OCI-LY3 (cell line): ENCODE results near the gene TMEM178B.

Experiments
- H2AFZ ChIP-seq: fragments of 200-600, 300-600 bp; shearing (Covaris generic); 2 replicates; pipeline ENCODE4 v1.6.0; 2014; ENCODE audit warnings: antibody characterized with exemption, low read depth, low read length
- H3K27ac ChIP-seq: fragments of 200-600, 300-600 bp; sonication (generic); 2 replicates; pipeline ENCODE4 v1.5.1; 2014; ENCODE audit warnings: mild to moderate bottlenecking, low read length, moderate library complexity, mixed read lengths
- H3K27me3 ChIP-seq: fragments of 200-600, 300-600 bp; sonication (generic); 2 replicates; pipeline ENCODE4 v1.6.1; 2014; ENCODE audit warnings: low read depth, low read length, mixed read lengths
- H3K36me3 ChIP-seq: fragments of 200-600, 300-600 bp; sonication (generic); replicated peaks from 2 replicates; pipeline ENCODE3; 2014; ENCODE audit warnings: low read depth, low read length, mixed read lengths
- H3K4me1 ChIP-seq: fragments of 300-600, 200-600 bp; sonication (generic); 2 replicates; pipeline ENCODE4 v1.6.1; 2014; ENCODE audit warnings: low read length, mixed read lengths
- H3K4me2 ChIP-seq: fragments of 200-600, 300-600 bp; sonication (generic); 2 replicates; pipeline ENCODE4 v1.6.1; 2014; ENCODE audit warnings: low read length, mixed read lengths
- H3K4me3 ChIP-seq: fragments of 300-600, 200-600 bp; sonication (generic); 2 replicates; pipeline ENCODE4 v1.5.1; 2014; ENCODE audit warnings: antibody characterized with exemption, mild to moderate bottlenecking, low read length, moderate library complexity
- H3K79me2 ChIP-seq: fragments of 300-600, 200-600 bp; shearing (Covaris generic); 2 replicates; pipeline ENCODE4 v1.6.1; 2014; ENCODE audit warnings: mild to moderate bottlenecking, low read length, mixed read lengths
- H3K9ac ChIP-seq: fragments of 300-600, 200-600 bp; shearing (Covaris generic); 2 replicates; pipeline ENCODE4 v1.6.0; 2014; ENCODE audit warnings: mild to moderate bottlenecking, low read length, moderate library complexity
- H3K9me3 ChIP-seq: fragments of 200-600, 300-600 bp; shearing (Covaris generic); 2 replicates; pipeline ENCODE4 v1.6.1; 2014; ENCODE audit warnings: low read length, mixed read lengths; ENCODE audit not compliant: insufficient read depth
- H4K20me1 ChIP-seq: fragments of 200-600, 300-600 bp; sonication (generic); 2 replicates; pipeline ENCODE4 v1.6.1; 2016; ENCODE audit warnings: low read length, mixed read lengths; ENCODE audit not compliant: insufficient read depth
- EZH2phosphoT487 ChIP-seq: fragments of 200-600 bp; shearing (Covaris generic); IDR thresholded peaks from 2 replicates; pipeline ENCODE4 v1.6.1; 2018; ENCODE audit warnings: antibody characterized with exemption, mixed run types, low read depth
- TF ChIP-seq, protein P1 (sequence below): fragments of 200-600, 300-600 bp; sonication (generic); IDR thresholded peaks from 2 replicates; pipeline ENCODE4 v1.5.1; 2014; ENCODE audit warnings: antibody characterized with exemption, low read length, low read depth

TMEM178B gene

DNA sequence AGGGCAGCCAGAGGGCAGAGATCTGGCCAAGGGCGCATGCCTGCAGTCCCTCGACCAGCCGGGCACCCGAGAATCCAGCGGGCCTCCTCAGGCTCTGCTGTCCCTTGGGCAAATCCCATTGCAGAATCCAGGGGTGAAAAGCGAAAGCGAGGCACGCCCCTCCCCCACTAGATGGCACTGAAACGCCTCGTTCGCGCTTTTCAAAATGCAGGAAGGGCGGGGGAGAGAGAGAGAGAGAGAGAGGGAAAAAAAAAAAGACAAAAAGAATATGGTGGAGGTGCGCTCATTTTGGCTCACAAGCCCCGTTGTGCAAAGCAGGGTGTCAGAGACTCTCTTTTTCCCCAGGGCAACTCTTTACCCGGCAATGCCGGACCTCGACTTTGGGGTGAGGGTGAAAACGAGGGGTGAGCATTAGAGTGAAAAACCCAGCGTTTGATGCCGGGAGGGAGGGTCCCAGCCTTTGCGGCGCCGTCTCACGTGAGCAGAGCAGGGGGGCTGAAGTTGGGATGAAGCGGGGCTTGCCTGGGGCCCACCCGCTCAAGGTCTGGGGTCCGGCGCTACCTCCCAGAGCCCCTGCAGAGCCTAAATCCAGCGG lies 2.5 kb upstream of the TMEM178B start:
- Histone ChIP-seq H3K9me3 (no peaks in the 10 kb centered on the region), H3K79me2 (peaks cover 4% of the 10 kb centered on the region), H3K4me1 (peaks cover 10% of the 10 kb centered on the region; the same call in 1 of the 2 replicates), H3K9ac (peak overlapping the region; percentile 64), H3K27me3 (no peaks in the 10 kb centered on the region), H2AFZ (peak overlapping the region; percentile 92), H3K36me3 (no peaks in the 10 kb centered on the region), H3K4me2 (peak overlapping the region; percentile 91), H3K27ac (no peak overlapping the region), H3K4me3 (peak overlapping the region; percentile 91), H4K20me1 (no peaks in the 10 kb centered on the region)
- no peak for TF ChIP-seq EZH2phosphoT487
- TF ChIP-seq, protein P1, sequence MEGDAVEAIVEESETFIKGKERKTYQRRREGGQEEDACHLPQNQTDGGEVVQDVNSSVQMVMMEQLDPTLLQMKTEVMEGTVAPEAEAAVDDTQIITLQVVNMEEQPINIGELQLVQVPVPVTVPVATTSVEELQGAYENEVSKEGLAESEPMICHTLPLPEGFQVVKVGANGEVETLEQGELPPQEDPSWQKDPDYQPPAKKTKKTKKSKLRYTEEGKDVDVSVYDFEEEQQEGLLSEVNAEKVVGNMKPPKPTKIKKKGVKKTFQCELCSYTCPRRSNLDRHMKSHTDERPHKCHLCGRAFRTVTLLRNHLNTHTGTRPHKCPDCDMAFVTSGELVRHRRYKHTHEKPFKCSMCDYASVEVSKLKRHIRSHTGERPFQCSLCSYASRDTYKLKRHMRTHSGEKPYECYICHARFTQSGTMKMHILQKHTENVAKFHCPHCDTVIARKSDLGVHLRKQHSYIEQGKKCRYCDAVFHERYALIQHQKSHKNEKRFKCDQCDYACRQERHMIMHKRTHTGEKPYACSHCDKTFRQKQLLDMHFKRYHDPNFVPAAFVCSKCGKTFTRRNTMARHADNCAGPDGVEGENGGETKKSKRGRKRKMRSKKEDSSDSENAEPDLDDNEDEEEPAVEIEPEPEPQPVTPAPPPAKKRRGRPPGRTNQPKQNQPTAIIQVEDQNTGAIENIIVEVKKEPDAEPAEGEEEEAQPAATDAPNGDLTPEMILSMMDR, result peak; percentile 73

DNA sequence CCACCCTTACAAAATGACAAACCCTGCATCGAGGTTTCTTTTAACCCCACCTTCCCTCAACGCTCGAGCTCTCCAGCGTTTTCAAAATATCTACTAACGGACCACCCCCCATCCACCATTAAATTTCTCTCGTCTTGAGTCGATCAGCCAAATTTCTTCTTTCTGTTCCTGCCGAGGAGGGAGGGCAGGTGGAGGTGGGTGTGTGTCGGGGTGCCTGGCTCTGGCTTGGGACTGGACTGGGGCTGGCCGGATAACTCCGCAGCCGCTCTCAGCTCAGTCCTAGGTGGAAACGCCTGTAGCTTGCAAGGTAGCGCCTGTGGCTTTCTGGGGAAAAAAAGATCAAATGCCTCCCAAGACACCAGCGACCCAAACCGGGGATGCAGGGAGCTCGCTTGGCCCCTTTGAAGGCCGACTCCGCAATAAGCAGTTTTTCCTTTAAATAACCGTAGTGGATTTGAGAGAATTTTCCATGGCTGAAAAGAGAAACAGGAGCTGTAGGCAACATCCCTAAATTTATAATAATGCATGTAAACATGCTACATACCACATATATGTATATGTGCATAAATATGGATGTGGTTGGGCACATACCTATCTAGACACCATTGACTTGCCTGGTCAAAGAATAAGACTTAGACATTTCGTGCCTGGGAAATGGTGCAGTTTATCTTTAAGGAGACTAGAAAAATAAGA lies 1.9 kb upstream of the TMEM178B start:
- Histone ChIP-seq H3K9me3 (no peaks in the 10 kb centered on the region), H4K20me1 (no peaks in the 10 kb centered on the region), H3K9ac (peak overlapping the region; percentile 64), H3K4me1 (peaks cover 10% of the 10 kb centered on the region; the same call in 1 of the 2 replicates), H3K27me3 (no peaks in the 10 kb centered on the region), H3K4me3 (peak overlapping the region; percentile 91), H3K36me3 (no peaks in the 10 kb centered on the region), H3K4me2 (peak overlapping the region; percentile 91), H2AFZ (peak overlapping the region; percentile 92), H3K79me2 (peaks cover 4% of the 10 kb centered on the region), H3K27ac (no peak overlapping the region)
- TF ChIP-seq, protein P1, result no peak
- no peak for TF ChIP-seq EZH2phosphoT487

DNA sequence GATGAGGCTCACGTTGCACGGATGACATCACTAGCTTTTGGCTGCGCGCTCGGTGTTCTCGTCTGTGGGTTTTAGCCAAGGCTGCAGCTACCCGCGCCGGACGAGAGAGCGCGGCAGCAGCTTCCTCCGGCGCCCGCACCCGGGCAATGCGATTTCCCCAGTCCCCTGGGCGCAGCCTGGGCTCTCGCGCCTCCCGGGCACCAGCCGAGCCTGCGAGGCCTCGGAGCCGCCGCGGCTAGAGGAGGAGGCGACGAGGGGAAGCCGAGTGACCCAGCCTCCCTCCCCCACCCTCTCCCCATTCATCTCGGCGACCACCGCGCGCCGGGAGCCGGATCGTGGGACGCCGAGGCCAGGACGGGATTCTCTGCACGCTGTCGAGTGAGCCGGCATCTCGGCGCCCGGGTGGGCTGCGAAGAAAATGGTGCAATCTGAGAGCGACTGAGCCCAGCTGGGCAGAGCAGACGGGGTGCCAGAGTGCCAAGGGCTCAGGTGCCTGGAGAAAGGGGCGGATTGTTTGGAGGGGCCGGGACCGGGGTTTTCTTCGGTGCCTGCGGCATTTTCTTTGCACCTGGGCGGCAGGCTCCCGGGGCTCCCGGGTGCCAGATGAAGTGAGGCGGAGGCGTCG lies 1.2 kb upstream of the TMEM178B start:
- H2AFZ ChIP-seq, result no peak overlapping the region
- H3K4me1 ChIP-seq, result peaks cover 10% of the 10 kb centered on the region; the same call in 1 of the 2 replicates
- H3K27me3 ChIP-seq, result no peaks in the 10 kb centered on the region
- H3K9ac ChIP-seq, result no peak overlapping the region
- no peak overlapping the region for H3K4me2 ChIP-seq
- peaks cover 4% of the 10 kb centered on the region for H3K79me2 ChIP-seq
- no peaks in the 10 kb centered on the region for H4K20me1 ChIP-seq
- H3K9me3 ChIP-seq, result no peaks in the 10 kb centered on the region
- no peak overlapping the region for H3K27ac ChIP-seq
- no peak for TF ChIP-seq EZH2phosphoT487
- TF ChIP-seq, protein P1, result no peak
- no peaks in the 10 kb centered on the region for H3K36me3 ChIP-seq
- H3K4me3 ChIP-seq, result no peak overlapping the region

DNA sequence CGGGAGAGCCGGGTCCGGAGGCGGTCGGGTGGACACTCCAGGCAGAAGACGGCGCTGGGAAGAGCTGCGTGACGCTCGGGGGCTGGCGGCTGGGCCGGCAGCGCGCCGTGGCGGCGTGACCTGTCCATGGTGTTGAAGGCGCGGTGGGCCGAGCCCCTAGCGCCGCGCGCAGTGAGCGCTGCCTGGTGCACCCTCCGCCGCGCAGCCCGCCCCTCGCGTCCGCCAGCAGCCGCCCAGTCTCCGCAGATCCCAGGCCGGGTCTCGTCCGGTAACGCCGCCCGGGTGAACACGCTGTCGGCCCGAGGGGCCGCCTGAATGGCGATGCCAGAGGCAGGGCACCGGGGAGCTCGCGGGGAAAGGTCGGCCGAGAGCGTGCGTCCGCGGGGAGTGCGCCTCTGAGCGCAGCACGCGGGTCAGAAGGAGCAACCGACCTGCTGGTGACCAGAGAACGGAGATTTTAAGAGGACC lies 657 bp upstream of the TMEM178B start:
- Histone ChIP-seq H3K9ac (peak overlapping the region; percentile 76; the same call in 1 of the 2 replicates), H3K27me3 (no peaks in the 10 kb centered on the region), H4K20me1 (no peaks in the 10 kb centered on the region), H3K79me2 (peaks cover 4% of the 10 kb centered on the region), H3K36me3 (no peaks in the 10 kb centered on the region), H3K4me3 (peak overlapping the region; percentile 81), H2AFZ (peak overlapping the region; percentile 63; the same call in 1 of the 2 replicates), H3K4me2 (peak overlapping the region; percentile 89), H3K9me3 (no peaks in the 10 kb centered on the region), H3K27ac (no peak overlapping the region), H3K4me1 (peaks cover 10% of the 10 kb centered on the region; the same call in 1 of the 2 replicates)
- TF ChIP-seq, protein P1, result no peak
- no peak for TF ChIP-seq EZH2phosphoT487
